CD4-positive, alpha-beta T cell treated with Interferon gamma for 1 hour (primary cell): ENCODE results near the gene DCD.
"Not testable (repeated sequence)": the region's sequence is repeated elsewhere in the genome, so short reads cannot be mapped to it uniquely, and the experiment has no call there.

Experiments
- DNase-seq: peaks from one replicate; pipeline ENCODE4 v3.0.0-alpha.2; 2020

The DCD gene

DNA sequence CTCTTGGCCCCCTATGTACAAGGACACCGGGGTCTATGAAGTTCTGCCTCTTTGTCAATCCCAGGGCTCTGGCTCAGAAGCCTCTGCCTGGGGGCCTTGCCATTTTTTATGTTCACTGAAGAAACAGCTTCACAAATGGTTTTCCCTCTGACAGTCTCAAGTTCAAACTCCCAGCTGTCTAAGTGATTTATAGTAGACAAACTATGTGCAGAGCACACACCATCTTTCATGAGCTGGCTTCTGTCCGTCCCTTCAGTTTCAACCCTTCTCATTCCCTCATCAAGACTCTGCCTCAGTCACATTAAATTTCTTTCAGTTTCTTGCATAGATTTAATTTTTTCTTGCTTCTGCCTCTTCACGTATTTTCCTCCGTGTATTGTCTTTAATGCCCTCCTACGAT lies 2.7 kb upstream of the DCD start:
- no peak for DNase-seq

DNA sequence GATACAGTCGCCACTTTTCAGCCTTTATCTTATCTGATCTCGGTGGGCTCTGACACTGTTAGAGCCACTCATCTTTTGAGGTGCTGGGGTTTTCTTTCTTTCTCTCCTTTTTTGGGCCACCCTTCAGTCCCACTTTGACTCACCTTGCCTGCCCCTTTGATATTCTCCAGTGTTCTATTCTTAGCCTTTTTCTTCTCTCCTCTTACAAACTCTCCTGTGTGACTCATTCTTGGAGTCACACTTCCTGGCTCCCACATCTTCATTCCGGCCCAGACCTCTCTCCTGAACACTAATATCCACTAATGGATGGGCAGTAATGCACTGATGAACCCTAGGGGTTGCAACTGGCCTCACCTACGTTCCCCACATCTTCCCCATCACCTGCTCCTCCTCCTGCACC lies 2.2 kb upstream of the DCD start:
- no peak for DNase-seq

DNA sequence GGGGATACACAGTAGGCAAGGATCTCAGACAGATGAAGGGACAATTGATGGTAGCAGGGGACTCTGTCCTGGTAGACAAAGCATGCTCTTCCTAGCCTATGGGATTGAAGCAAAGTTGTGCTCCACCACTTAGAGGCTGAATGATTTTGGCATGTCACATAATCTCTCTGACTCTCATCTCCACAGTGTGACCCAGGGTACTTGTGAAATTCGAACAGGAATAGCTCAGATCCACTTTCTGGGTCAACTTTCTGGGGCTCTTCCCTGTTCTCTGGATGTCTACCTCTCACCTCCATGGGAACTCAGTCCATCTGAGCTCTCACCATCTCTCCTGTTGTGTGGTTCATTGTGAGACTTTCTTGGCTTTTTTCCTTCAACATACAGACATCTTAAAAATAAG lies 1.7 kb upstream of the DCD start:
- DNase-seq: no peak

DNA sequence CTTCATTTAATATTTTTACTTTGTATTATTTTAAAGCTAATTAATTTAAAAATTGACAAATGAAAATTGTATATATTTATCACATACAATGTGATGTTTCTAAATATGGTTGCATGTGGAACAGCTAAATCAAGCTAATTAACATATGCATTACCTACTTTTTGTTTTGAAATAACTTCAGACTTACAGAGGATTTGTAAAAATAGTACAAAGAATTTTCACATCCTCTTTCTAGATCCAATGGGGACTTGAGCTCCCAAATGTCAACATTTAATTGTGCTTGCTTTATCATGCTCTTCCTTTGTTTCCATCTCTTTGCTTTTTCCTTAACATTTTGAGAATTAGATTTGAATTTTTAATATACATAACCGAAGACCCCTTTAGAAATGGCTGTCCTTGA lies 6.6 kb downstream of the DCD start:
- no peak for DNase-seq

DNA sequence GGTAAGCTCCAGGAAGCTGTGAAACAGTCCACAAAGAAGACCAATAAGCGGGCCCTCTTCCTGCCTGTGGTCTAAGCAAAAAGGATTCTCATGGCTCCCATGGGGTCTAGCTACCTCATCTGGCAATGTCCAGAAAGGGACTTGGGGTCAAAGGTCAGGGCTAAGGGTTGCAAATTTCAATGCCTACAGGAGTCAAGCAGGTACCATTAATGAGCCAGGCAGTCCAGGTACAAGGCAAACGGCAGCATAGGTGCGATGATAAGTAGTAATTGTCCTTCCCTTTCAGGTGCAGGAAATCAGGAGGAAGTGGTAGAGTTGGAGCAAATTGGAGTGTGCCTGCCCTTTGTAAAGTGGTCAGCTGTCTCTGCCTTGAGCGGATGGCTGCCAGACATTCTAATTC lies 7.1 kb downstream of the DCD start:
- no peak for DNase-seq

DNA sequence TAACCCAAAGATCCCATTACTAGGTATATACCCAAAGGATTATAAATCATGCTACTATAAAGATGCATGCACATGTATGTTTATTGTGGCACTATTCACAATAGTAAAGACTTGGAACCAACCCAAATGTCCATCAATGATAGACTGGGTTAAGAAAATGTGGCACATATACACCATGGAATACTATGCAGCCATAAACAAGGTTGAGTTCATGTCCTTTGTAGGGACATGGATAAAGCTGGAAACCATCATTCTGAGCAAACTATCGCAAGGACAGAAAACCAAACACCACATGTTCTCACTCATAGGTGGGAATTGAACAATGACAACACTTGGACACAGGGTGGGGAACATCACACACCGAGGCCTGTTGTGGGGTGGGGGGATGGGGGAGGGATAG lies 9.1 kb downstream of the DCD start:
- not testable (repeated sequence) for DNase-seq

DNA sequence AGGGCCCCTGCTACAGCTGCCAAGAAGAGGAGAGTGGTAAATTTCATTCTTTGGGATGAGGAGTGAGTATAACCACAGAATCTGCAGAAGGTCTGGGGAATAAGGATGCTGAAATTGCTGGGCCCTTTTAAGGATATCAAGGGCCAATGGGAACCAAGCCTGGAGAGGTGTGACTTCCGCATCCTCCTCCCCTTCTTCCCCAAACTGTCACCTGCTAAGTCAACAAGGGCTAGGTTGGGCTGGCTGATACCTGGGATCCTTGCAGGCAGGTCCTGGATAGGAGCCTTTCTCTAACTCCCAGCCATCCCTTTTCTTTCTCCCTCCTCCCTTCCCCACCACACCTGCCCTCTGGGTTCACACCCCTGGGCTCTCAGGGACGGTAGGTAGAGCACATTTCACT lies 13.4 kb downstream of the DCD start, which contains the start of gene LACRT:
LACRT (minus strand) TSS at position 101 of the 400 bp plus-strand sequence; CDS start at position 47, 54 bp downstream.
- DNase-seq: no peak

DNA sequence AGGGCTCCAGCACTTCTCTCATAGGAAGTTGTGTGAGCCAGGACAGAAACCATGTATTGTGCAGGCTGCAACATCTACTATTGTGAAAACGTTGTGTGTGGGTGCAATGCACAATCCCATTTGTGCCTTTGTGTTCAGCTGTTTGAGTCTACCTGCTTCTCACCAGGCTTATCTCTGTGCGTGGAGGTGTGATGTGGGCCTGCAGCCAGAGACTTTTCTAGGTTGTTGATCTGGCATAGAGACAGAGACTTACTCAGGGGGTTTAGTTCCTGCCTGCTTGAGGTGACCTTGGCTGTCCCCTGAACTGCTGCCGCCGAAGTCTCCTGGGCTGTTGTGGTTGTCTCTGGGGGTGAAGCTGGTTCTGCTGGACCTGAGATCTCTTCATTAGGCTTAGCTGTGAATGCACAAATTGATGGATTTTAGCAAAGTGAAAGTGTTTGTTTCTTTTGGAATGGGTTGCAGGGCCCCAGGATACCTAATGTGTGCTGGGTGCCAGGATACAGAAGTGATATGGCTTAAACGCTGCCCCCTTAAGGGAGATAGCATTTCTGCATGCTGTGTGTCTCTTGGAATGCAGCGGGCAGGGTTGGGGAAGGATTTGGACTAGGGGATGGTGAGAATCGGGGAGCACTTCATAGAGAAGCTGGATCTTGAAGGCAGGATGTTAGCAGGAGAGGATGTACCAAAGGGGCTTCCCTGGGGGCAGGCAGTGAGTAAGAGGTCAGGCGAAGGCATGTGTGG lies 16.0 kb downstream of the DCD start:
- DNase-seq: no peak

DNA sequence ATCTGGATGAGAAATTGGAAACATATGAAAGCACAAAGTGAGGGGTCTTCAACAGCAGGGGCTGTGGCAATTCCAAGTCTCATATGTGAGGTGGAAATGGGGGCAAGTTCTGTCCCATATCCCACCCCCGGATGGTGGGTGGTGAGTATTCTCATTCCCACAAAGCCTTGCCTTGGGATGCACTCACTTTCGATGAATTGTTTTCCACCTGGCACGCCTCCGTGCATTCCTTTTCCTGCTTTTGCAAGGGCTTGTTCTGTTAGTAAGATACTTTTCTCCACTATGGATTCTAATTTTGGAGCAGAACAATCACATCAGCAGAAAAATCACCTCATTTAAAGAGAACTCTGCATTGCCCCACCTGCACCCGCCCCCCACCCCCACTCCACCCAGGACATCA lies 16.6 kb downstream of the DCD start:
- DNase-seq: no peak

DNA sequence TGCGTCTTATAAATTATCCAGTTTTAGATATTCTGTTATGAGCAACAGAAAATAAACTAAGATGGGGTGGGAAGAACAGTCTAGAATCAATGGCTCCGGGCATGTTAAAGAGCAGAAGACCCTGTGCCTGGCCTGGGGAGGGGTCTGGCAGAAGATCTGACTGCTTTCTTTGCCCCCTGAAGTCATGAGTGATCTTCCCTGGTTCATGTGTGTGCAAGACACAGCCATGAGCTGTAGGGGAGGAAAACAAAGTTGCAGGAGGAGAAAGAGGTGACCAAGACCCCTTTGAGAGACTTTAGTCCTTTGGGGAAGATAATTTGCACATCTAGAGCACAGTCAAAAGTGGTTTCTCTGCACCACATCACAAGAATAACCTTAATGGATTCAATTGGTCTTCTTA lies 18.2 kb downstream of the DCD start:
- no peak for DNase-seq

DNA sequence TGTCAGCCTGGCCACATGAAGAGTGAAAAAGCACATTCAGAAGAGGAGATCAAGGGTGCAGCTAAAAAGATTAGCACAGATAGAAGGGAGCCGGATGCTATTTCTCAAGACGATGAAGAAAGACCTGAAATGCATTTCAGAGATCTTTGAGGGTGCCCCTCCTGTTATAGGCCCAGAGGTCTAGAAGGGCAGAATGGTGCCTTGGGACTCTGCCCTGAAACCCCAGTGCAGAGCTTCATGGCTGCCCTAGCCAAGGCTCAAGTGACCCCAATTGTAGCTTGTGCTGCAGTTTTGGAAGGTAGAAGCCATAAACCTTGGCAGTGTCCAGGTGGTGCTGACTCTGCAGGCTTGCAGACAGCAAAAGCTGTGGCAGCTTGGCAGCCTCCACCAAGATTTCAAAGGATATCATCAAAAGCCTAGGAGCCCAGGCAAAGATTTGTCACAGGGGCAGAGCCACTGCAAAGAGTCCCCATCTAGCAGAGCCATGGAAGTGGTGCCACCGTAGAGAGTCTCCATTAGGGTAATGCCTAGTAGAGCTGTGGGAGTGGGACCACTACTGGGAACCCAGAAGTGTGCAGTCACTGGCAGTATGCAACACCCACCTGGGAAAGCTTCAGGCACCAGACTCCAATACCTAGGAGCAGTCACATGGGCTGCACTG lies 19.8 kb downstream of the DCD start:
- DNase-seq: no peak

DNA sequence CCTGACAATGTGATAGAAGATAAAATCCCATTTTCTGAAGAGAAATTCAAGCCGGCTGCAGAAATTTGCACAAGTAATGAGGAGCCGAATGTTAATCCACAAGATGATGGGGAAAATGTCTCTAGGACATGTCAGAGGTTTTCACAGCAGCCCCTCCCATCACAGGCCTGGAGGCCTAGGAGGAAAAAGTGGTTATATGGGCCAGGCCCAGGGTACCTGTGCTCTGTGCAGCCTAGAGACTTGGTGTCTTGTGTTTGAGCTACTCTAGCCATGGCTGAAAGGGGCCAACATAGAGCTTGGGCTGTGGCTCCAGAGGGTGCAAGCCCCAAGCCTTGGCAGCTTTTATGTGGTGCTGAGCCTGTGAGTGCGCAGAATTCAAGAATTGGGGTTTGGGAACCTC lies 20.9 kb downstream of the DCD start:
- no peak for DNase-seq

DNA sequence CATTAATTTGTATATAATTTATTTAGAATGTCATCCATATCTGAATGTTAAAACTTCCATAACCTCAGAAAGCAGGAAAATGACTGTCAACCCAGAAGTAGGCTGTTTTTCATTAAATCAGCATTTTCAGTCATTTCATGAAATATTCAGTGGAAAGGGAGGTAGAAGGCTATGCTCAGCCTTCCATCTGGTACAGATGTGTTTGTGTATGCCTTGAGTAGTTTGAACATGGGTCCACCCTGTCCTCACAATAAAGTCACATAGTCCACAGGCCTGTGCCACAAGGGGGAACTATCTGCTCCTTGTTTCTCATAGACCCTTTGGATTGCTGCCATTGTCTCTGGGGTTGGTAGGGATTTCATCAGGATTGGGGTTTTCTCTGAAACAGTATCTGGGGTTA lies 22.6 kb downstream of the DCD start:
- DNase-seq: no peak

DNA sequence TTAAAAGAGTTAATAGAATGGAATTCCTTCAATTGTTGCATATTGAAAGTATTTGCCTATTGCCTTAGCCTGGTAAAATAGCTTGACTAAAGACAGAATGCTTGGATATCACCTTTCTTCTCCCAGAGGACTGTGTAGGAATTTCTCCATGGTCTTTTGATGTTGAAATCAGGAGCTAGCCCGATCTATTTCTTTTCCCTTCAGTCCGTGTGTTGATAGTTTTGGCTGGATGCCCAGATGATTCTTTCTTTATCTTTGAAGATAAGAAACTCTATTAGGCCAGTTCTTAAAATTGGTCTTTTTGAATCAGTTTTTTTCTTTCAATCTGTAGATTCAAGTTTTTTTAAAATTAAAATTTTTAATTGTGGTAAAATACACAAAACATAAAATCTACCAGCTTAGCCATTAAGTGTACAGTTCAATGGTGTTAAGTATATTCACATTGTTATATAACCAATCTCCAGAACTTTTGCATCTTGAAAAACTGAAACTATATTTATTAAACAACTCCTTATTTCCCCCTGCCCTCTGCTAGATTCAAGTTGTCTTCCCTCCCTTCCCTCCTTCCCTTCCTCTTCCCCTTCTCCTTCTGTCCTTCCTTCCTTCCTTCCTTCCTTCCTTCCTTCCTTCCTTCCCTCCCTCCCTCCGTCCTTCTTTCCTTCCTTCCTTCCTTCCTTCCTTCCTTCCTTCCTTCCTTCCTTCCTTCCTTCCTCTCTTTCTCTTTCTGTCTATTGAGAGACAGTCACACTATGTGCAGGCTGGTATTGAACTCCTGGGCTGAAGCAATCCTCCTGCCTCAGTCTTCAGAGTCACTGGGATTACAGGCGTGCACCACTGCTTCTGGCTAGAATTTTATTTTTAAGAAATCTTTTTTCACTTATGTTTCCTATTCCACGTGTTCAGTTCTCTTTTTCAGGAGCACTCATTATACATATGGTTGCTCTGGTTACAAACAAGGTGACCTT lies 23.6 kb downstream of the DCD start:
- no peak for DNase-seq

DNA sequence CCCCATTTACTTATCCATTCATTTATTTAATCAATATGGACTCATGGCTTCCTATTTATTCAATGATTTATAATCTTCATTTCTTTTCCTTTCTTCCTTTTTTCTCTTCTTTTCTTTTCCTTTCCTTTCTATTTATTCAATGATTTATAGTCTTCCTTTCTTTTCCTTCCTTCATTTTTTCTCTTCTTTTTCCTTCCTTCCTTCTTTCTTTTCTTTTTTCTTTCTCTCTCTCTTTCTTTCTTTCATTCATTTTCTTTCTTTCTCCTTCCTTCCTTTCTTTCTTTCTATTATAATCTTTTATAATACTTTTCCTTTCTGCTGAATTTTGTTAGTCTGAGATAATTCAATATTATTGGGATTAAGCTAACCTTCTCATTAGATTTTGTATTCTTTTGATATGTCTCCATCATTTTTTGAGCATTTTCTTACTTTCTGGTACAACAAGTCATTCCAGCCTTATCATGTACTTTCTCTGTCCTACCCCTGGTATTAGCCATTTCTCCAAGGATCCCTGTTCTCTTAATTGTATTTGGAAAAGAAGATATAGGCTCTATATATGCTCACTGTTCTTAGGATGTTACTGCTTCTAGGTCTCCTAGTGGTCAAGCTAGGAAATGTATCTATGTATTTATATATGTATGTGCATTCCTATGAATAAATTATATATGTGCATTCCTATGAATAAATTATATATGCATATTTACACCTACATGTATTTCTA lies 25.5 kb downstream of the DCD start:
- DNase-seq: no peak

DNA sequence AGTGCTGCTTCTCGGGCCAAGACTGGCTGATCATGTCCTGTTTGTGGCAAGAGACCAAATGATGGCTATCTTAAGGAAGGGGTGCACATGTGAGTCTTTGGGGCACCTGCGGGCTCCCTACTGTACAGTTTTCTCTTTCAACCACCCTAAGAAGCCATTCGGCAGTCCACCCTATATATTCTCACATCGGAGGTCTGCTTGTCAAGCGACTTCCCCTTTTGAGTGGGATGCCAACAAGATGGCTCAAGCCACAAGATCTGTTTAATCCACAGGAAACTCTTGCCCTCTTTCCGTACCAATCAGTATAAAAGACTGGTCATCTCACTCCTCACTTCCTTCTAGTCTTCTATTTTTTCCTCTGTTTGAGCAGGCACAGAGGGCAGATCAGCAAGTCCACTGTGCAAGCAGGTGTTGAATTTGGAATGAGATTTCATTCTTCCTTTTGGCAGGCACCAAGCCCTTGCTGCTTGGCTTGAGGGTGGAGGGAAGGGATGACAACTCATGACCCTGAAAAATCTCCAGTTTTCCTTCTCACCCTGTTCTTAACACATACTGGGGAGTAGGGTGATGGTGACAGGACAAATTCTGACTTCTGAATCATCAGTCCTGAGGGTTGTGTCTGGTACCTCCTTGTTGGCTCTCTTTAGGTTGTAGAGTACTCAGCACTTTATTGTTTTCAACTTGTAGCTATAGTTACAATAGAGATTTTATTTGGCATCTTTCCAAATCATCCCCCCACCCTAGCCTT lies 31.1 kb downstream of the DCD start:
- no peak for DNase-seq

DNA sequence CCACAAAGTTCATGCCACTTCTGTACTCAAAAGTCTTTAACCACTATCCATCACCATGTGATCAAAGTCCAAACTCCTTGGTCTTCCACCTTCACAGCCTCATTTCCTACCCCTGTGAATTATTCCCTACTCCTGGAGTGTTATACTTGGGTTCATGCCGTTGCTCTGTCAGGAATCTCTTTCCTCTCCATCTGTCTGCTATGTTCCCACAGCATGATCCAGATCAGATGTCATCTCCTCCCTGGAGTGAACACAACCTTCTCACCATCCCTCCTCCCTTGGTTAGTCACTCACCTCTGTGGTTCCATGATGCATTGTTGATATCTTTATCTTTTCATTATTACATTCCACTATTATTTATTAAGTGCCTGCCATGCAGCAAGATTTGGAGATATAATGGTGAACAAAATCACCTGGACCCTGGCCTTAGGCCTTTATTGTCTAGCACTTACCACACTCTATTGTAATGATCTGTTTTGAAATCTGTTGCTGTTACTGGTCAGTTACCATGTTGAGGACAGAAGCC lies 35.9 kb downstream of the DCD start:
- no peak for DNase-seq

DNA sequence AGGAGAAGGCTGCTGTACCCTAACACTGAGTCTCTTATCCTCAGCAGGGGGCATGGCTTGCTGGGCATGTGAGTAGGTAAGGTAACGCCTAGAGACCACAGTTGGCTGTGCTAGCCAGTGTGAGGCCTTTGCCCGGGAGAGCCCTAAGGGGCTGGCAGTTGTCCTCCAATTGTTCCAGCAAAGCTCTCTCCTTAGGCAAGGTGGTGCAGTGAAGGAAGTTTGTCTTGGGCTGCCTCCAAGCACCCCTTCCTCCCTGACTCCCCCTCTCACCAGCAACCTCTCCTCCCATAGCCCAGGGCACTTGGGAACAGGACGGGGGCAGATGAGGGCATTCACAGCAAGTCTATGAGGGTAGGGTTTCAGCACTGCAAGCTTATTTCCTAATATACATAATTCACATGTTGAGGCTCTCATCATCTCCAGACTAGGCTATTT lies 36.4 kb downstream of the DCD start:
- DNase-seq: no peak

DNA sequence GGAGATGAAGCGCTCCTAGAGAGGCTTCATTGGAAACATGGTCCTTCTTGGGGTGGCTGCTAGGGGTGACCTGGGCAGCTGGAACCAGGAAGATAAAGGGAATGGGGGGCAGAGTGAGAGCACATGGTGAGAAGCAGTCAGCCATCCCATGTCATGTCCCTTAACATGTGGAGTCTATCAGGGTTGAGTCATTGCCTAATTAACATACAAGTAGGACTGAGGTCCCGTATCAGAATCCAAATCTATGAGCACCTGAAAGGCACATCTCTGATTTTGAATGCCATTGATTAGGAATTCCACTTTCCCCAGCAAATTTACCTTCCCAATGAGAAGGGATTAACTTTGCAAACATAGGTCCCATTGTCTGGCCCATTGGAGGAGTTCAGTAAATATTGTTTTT lies 39.4 kb downstream of the DCD start:
- DNase-seq: no peak

DNA sequence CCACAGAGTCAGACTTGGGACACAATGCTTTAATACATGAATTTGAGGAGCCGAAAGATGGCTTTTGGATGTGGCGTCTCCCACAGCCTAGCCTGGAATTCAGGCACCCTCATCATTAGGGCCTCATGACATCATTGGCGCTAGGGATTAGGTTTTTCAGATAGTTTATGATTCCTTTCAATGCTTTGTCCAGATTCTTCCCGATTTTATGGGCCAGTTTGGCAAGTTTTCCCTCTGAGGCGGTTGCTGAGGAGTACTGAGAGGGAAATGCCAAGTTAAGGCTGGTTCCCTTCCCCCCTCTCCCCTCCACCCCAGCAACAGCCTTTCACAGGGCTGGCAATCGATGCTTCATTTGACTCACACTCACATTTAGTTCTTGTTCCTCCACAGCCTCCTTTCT lies 40.0 kb downstream of the DCD start:
- no peak for DNase-seq

DNA sequence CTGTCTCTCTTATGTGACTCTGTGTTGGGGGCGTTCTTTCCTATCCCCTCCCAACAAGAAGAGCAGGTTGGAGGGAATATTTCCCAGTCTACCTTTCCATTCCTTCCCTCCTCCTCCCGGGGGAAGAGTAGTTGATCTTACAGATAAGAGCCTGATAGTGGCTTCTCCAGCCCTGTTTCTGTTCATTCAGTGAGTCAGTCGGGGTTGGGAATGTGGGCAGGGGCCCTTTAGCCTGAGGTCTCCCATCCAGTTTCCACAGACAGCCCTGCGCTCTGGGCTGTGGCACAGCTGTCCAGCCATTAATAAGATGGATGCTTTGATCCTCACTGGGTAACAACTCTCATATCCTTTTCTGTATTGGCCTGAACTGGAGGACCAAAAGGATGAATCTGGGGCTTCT lies 41.6 kb downstream of the DCD start:
- DNase-seq: no peak
